Glutamatergic neuron (in vitro differentiated cells): ENCODE measurements around the gene SPATA25. TPM values are rescaled to one million over a fixed set of nuclear protein-coding genes. Genes with fewer than 3 reads are reported as not detected.

Source experiments
- DNase-seq: peaks from one replicate; pipeline ENCODE4 v3.0.0; 2022
- H3K27ac Mint-ChIP-seq: one replicate; pipeline ENCODE4 v1.8.0; 2020; ENCODE audit warnings: mild to moderate bottlenecking, mixed read lengths, inconsistent platforms; ENCODE audit not compliant: unreplicated experiment
- H3K27me3 Mint-ChIP-seq: one replicate; pipeline ENCODE4 v1.8.0; 2020; ENCODE audit warnings: mild to moderate bottlenecking, moderate library complexity, mixed read lengths, inconsistent platforms; ENCODE audit not compliant: unreplicated experiment
- H3K36me3 Mint-ChIP-seq: one replicate; pipeline ENCODE4 v1.8.0; 2020; ENCODE audit warnings: mild to moderate bottlenecking, mixed read lengths, inconsistent platforms; ENCODE audit not compliant: unreplicated experiment
- H3K4me1 Mint-ChIP-seq: one replicate; pipeline ENCODE4 v1.8.0; 2020; ENCODE audit warnings: mild to moderate bottlenecking, low read depth, mixed read lengths, inconsistent platforms; ENCODE audit not compliant: unreplicated experiment
- H3K4me3 Mint-ChIP-seq: one replicate; pipeline ENCODE4 v1.8.0; 2020; ENCODE audit warnings: mild to moderate bottlenecking, mixed read lengths, inconsistent platforms; ENCODE audit not compliant: unreplicated experiment
- H3K9me3 Mint-ChIP-seq: one replicate; pipeline ENCODE4 v1.8.0; 2020; ENCODE audit warnings: mild to moderate bottlenecking, moderate library complexity, mixed read lengths, inconsistent platforms; ENCODE audit not compliant: unreplicated experiment
- long read RNA-seq: library from polyadenylated mRNA; unstranded; transcript quantifications from one replicate; pipeline ENCODE4 v2.0.0, GENCODE V29; 2020; ENCODE audit not compliant: unreplicated experiment
- total RNA-seq: library from RNA; stranded (reverse); fragmentation: NEBNext Ultra II Directional; extraction: Animal tissue kit (Norgen Biotek cat#: 25700); gene quantifications from one replicate; pipeline ENCODE4 v1.2.1, GENCODE V29; 2021; ENCODE audit not compliant: unreplicated experiment
- TF ChIP-seq, protein P1 (sequence below): fragments of 200-600 bp; sonication (generic); IDR thresholded peaks from one replicate; pipeline ENCODE4 v1.5.0; 2021; ENCODE audit not compliant: partially characterized antibody, unreplicated experiment

The SPATA25 gene, protein sequence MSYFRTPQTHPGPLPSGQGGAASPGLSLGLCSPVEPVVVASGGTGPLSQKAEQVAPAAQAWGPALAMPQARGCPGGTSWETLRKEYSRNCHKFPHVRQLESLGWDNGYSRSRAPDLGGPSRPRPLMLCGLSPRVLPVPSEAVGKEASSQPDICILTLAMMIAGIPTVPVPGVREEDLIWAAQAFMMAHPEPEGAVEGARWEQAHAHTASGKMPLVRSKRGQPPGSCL
- 1.2 TPM for total RNA-seq
- long read RNA-seq, result 0 reads

DNA sequence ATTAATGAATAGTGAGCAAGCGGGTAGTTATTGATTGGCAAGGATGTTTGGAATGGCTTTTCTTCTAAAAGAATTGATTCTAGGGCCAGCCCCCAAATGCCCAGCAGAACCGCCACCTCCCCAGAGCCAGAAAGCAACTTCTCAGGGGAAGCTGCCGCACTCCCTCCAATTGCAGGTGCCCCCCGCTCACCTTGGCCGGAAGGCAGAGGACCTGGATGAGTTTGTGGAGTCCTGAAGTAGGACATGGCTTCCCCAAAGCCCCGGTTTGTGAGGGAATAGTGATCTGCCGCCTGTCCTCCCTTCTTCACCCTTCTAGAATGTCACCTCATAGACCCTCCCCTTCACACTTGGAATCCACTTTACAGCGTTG lies at the start of gene SPATA25:
Gene SPATA25 (minus strand): TSS at position 277 of the 370 bp plus-strand sequence. CDS start 32 bp downstream, at position 245.
- H3K9me3 Mint-ChIP-seq, result peaks cover 9% of the 10 kb centered on the region
- no peak within 1 kb of the TSS for H3K4me3 Mint-ChIP-seq
- no peak for DNase-seq
- H3K27ac Mint-ChIP-seq, result no peak within 1 kb of the TSS
- TF ChIP-seq, protein P1, sequence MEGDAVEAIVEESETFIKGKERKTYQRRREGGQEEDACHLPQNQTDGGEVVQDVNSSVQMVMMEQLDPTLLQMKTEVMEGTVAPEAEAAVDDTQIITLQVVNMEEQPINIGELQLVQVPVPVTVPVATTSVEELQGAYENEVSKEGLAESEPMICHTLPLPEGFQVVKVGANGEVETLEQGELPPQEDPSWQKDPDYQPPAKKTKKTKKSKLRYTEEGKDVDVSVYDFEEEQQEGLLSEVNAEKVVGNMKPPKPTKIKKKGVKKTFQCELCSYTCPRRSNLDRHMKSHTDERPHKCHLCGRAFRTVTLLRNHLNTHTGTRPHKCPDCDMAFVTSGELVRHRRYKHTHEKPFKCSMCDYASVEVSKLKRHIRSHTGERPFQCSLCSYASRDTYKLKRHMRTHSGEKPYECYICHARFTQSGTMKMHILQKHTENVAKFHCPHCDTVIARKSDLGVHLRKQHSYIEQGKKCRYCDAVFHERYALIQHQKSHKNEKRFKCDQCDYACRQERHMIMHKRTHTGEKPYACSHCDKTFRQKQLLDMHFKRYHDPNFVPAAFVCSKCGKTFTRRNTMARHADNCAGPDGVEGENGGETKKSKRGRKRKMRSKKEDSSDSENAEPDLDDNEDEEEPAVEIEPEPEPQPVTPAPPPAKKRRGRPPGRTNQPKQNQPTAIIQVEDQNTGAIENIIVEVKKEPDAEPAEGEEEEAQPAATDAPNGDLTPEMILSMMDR, result no peak
- H3K4me1 Mint-ChIP-seq, result peaks cover 1% of the 10 kb centered on the region
- H3K36me3 Mint-ChIP-seq, result no peaks in the 10 kb centered on the region
- peaks cover 6% of the 10 kb centered on the region for H3K27me3 Mint-ChIP-seq

DNA sequence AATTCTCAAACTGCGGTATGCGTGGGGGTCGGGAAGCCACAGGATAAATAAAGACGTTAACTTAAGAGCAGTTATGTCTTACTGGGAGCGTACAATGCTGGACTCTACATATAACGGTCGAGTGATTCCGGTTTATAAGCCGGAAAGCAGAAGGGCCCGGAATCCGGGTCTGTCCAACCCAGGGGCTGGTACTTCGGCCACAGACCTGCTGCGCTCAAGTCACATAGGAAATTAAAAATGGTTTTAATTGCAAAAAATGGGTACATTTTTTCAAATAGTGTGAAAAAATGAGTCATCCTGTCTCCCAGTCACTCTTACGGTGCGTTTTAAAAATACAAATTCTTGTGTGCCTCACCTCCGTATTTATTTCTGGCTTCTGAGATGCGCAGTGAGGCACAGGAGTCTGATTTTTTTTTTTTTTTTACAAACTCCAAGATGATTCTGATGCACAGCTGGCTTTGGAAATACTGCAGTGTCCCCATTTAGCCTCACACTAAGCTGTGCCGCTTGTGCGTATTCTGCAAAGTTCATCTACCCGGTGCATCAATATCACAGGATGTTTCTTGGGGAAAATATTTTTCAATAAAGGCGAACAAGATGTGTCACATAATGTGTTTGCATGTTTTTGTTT lies 48.1 kb upstream of the SPATA25 start:
- H3K27ac Mint-ChIP-seq, result peak overlapping the region; percentile 94
- H3K9me3 Mint-ChIP-seq, result peaks cover 11% of the 10 kb centered on the region
- TF ChIP-seq, protein P1, result no peak
- peaks cover 12% of the 10 kb centered on the region for H3K4me1 Mint-ChIP-seq
- no peak for DNase-seq
- H3K4me3 Mint-ChIP-seq, result peak overlapping the region; percentile 92
- H3K36me3 Mint-ChIP-seq, result no peaks in the 10 kb centered on the region
- H3K27me3 Mint-ChIP-seq, result peaks cover 13% of the 10 kb centered on the region

DNA sequence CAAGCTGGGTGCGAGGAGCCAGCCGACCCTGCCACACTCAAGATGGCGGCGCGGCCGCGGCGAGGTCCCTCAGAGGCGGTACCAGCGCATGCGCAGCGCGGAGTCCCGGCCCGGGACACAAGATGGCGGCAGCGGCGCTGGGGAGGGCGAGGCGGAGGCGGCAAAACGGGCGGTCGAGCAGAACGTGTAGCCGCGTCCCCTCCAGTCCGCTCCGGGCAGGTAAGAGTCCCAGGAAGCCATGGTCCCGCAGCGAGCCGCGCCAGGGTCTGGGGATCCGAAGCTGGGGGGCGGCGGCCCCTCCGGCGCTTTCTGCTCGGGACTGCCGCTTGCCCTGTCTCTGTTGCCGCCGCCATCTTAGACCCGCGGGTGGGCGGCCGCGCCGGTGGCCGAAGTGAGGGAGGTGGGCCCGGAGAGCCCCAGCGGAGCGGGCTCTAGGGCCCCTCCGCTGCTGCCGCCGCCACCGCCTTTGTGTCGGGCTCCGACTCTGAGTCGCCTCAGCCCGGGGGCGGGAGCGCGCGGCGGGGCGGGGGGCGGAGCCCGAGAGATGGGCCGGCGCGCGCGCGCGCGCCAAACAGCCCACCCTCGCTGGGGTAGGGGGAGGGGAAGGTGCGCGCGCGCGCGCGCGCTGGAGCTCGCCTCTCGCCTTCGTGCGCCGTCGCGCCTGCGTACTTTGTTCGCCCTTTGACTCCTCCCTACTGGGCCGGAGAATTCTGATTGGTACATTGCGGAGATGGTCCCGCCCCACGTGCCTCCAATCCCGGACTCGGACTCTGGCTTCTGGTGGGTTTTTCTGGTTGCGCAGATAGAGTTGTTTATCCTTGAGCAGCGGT lies 47.4 kb upstream of the SPATA25 start, which contains the start of gene PCIF1:
Gene PCIF1 (plus strand): TSS at position 98 of the 830 bp plus-strand sequence. CDS start 4,317 bp downstream, outside the sequence.
- Mint-ChIP-seq H3K27ac (peak within 1 kb of the TSS; percentile 100), H3K4me1 (peaks cover 12% of the 10 kb centered on the region), H3K36me3 (no peaks in the 10 kb centered on the region), H3K4me3 (peak within 1 kb of the TSS; percentile 99), H3K27me3 (peaks cover 13% of the 10 kb centered on the region), H3K9me3 (peaks cover 11% of the 10 kb centered on the region)
- TF ChIP-seq, protein P1, result no peak
- DNase-seq, result peak; percentile 99

DNA sequence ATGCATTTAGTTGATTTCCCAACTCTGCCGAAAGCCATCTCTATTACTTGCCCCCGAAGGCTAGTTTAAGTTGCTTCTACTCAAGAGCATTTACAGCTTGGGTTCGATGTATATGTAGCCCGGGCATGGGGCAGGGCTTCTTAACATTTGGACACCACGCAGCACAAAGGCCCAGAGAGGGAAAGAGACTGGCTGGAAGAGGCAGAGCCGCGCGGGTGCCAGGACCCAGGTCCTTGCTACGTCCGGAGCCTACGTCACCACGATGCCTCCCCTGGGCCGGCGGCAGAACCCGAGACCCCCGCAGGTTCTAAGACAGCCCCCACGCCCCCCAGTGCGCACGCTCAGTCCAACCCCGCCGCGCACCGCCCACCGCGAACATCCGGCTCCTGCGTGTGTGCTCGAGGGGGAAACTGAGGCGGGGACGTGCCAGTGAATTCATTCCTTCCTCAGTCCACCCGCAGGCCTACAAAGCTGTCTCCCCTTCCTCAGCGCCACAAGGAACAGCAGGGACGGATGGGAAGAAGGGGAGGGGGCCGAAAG lies 46.7 kb upstream of the SPATA25 start:
- H3K27ac Mint-ChIP-seq, result peak overlapping the region; percentile 100
- H3K9me3 Mint-ChIP-seq, result peaks cover 11% of the 10 kb centered on the region
- TF ChIP-seq, protein P1, result no peak
- peaks cover 12% of the 10 kb centered on the region for H3K4me1 Mint-ChIP-seq
- DNase-seq, result peak; percentile 90
- peaks cover 13% of the 10 kb centered on the region for H3K27me3 Mint-ChIP-seq
- H3K4me3 Mint-ChIP-seq, result peak overlapping the region; percentile 99
- H3K36me3 Mint-ChIP-seq, result no peaks in the 10 kb centered on the region
